HG02678 (cell line): ENCODE measurements around the gene VAT1L.

Experiments
- ATAC-seq: cut with Tn5 transposase; IDR thresholded peaks from one replicate; pipeline ENCODE4 v1.9.1; 2021; ENCODE audit warnings: mild to moderate bottlenecking, moderate library complexity; ENCODE audit not compliant: unreplicated experiment

Gene VAT1L

GRCh38 chr16:77781091-77781490 is 7.3 kb upstream of the VAT1L start:
- no peak for ATAC-seq

GRCh38 chr16:77782694-77783093 is 5.7 kb upstream of the VAT1L start:
- no peak for ATAC-seq

GRCh38 chr16:77784441-77785372 is 3.7 kb upstream of the VAT1L start:
- ATAC-seq: no peak

- ATAC-seq: no peak
Measured at GRCh38 chr16:77785373-77785764, 3.0 kb upstream of the VAT1L start.

- no peak for ATAC-seq
Measured at GRCh38 chr16:77786186-77786847, 2.0 kb upstream of the VAT1L start.

GRCh38 chr16:77787452-77787851 is 912 bp upstream of the VAT1L start:
- no peak for ATAC-seq

GRCh38 chr16:77789085-77790008 is 983 bp downstream of the VAT1L start:
- ATAC-seq: no peak

GRCh38 chr16:77790009-77790372 is 1.6 kb downstream of the VAT1L start:
- no peak for ATAC-seq

- no peak for ATAC-seq
Measured at GRCh38 chr16:77790912-77791311, 2.5 kb downstream of the VAT1L start.

GRCh38 chr16:77793417-77793816 is 5.1 kb downstream of the VAT1L start:
- ATAC-seq: no peak

- ATAC-seq: no peak
Measured at GRCh38 chr16:77794586-77794985, 6.2 kb downstream of the VAT1L start.

- no peak for ATAC-seq
Measured at GRCh38 chr16:77801817-77802216, 13.5 kb downstream of the VAT1L start.

GRCh38 chr16:77805398-77805797 is 17.0 kb downstream of the VAT1L start:
- no peak for ATAC-seq

GRCh38 chr16:77807021-77807420 is 18.7 kb downstream of the VAT1L start:
- ATAC-seq: no peak

GRCh38 chr16:77812856-77813500 is 24.6 kb downstream of the VAT1L start:
- ATAC-seq: no peak

GRCh38 chr16:77816293-77816692 is 27.9 kb downstream of the VAT1L start:
- no peak for ATAC-seq

- ATAC-seq: no peak
Measured at GRCh38 chr16:77820340-77820739, 32.0 kb downstream of the VAT1L start.

- ATAC-seq: no peak
Measured at GRCh38 chr16:77822661-77823060, 34.3 kb downstream of the VAT1L start.

GRCh38 chr16:77823067-77823466 is 34.7 kb downstream of the VAT1L start:
- ATAC-seq: no peak

GRCh38 chr16:77825196-77825595 is 36.8 kb downstream of the VAT1L start:
- ATAC-seq: no peak

- no peak for ATAC-seq
Measured at GRCh38 chr16:77827032-77827431, 38.7 kb downstream of the VAT1L start.
